ENCODE data around the gene MOCS1.

MOCS1 gene

GRCh38 chr6:39923861-39924260 lies 10.4 kb downstream of the MOCS1 start:
- no peak for DNase-seq

- no peak for DNase-seq
Measured at GRCh38 chr6:39923394-39923793, 10.9 kb downstream of the MOCS1 start.

DNA sequence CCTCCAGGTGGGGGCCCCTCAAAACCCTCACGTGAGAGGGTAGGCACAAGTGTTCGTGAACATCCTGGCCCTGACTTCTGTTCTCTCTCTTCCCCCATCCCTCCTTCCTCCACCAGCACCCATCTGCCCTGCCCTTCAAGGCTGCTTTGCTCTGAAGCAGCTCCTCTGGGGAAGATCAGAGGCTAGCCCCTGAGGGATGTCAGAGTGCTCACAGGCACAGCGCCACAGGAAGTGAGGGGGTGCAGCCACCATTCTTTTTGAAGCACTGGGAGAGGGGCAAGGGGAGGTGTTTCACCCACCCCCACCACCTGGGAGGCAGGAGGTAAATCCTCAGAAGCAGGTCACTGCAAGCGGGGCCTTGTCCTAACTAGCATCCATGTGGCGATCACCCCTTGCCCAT lies 11.4 kb downstream of the MOCS1 start:
- no peak for DNase-seq

GRCh38 chr6:39920157-39920556 lies 14.1 kb downstream of the MOCS1 start:
- no peak for DNase-seq

DNA sequence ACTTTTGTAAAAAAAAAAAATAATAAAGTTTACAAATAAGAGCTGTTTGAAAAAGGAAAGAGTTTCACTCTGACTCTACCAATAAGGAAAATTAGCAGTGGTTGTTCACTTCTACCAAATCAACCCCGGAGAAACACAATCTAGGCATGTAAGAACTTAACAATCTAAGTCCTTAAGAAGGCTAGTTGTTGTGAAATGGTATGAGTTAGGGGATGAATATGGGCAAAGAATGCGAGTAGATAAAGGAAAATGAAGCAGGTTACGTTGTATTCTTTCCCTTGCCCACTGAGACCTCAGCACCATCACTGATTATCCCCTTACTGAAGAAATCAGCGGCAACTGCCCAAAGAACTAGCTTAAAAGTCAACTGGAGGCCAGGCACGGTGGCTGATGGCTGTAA lies 15.4 kb downstream of the MOCS1 start:
- no peak for DNase-seq

DNA sequence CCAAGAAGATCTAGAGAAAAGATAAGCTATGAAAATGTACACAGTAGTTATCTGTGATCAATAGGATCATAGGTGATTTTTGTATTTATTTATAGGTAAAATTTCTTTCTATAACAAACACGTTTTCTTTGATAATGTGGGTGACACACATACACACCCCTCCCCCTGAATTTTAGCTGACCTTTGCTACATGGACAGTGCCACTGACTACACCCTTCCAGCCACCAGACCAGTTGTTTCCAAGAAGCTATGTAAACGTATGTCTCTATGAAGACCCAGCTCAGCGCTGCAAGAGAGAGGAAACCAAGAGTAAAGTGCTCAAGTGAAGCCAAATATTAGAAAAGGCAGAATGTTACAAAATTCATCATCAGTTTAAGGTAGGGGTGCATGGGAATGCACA lies 16.3 kb downstream of the MOCS1 start:
- no peak for DNase-seq

GRCh38 chr6:39917329-39917728 lies 16.9 kb downstream of the MOCS1 start:
- no peak for DNase-seq

DNA sequence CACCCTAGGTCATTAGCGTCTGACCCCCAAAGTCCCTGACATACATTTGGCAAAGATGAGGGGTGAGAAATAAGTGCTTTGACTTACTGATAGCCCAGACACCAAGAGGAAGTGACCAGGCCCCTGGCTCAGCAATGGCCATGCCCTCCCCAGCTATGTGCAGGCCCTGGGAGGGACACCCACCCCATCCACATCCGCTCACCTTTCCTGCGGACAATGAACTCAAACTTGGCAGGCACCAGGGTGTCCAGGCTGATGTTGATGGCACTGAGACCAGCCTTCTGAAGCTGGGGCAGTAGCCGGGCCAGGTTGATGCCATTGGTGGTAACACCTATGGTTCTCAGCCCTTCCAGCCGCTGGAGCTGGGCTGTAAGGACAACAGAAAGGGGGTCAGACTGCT lies 18.4 kb downstream of the MOCS1 start:
- DNase-seq = no peak

DNA sequence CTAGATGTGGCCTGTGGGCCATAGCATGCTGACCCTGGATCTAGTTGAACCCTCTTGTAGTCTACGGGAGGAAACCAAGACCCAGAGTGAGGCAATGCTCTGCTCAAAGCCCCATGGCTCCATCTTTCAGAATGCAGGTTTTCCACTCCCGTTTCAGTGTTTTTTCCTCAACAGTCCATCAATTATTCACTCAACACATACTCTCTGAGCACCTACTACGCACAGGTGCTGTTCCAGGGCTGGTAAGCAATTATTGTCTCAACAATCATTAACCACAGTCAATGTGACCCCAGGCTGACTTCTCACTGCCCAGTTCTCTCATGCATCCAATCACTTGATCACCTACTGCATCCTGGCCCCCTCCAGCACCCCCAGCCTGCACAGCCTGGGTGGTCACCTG lies 20.0 kb downstream of the MOCS1 start:
- DNase-seq = no peak

DNA sequence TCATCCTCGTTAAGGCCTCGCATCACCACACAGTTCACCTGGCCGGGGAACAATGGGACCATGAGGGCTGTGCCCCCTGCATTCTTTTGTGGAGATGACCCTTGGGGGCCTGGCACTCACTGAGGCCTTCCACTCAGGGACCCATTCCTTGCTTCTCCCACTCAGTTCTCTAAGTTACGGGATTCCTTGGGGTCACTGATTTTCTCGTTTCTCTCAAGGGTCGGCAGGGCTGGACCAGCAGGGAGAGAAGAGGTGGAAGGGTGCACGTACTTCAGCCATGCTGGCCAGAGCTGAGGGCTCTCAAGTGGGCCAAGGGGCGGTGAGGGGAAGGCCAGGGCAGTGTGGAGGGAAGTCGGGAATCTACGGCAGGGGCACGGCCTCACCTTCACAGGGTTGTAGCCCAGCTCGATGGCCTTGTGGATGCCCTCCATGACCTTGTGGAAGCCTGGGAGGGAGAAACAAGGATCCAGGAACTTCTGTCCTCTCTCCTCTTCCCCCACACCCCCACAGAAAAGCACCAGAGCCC lies 20.8 kb downstream of the MOCS1 start:
- DNase-seq = no peak

DNA sequence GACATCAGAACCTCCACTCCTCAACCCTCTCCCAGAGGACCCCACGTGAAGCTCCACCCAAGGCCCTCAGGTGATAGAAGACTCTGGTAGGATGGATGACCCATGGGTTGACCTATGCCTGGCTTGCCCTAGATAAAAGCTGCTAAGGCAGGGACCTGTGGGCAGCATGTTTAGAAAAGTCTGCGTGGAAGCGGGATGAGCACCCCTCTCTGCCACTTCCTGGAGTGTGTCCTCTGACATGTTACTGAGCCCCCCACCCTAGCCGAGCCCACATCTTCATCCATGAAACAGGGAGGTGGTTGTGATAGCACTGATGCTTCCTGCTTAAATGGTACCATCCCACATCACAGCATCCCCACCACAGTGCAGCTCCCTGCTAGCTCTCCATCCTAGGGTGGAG lies 21.8 kb downstream of the MOCS1 start:
- no peak for DNase-seq

GRCh38 chr6:39911513-39912125 lies 22.6 kb downstream of the MOCS1 start:
- DNase-seq = no peak

DNA sequence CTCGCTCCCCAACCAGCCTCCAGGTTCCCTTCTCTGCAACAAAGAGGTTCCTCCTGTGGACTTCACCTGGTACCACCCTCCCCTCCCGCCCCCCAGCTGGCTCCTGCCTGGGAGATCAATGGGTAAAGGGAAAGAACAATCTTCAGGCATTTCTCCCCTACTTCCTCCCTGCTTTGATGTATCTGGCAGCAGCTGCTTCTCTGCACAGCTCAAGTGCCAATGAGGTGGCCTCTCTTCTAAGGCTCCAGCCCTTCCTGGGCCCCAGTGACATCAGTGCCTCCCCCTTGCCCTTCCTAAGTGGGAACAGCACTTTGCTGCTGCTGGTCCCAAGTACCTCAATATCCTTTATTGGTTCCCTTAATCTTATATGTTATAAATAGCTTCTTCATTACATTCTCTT lies 23.5 kb downstream of the MOCS1 start:
- no peak for DNase-seq

- DNase-seq = no peak
Measured at GRCh38 chr6:39910164-39910563, 24.1 kb downstream of the MOCS1 start.

DNA sequence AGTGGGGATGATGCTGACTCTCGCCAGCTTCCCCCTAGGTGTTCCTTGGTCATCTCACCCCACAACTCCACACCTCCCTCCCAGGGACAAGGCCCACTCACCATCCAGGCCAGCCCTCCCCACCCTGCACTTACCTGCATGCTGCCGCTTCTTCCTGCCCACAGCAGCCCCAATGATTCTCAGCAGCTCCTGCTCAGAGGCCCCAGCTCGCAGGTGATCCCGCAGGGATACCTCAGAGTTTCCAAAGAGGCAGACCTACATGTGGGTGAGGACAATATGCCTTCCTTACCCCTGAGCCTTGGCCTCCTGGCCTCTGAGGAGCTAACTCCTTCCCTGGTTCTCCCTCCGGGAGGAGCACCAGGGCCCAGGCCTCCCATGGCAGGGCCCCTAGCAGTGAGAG lies 24.6 kb downstream of the MOCS1 start:
- no peak for DNase-seq

DNA sequence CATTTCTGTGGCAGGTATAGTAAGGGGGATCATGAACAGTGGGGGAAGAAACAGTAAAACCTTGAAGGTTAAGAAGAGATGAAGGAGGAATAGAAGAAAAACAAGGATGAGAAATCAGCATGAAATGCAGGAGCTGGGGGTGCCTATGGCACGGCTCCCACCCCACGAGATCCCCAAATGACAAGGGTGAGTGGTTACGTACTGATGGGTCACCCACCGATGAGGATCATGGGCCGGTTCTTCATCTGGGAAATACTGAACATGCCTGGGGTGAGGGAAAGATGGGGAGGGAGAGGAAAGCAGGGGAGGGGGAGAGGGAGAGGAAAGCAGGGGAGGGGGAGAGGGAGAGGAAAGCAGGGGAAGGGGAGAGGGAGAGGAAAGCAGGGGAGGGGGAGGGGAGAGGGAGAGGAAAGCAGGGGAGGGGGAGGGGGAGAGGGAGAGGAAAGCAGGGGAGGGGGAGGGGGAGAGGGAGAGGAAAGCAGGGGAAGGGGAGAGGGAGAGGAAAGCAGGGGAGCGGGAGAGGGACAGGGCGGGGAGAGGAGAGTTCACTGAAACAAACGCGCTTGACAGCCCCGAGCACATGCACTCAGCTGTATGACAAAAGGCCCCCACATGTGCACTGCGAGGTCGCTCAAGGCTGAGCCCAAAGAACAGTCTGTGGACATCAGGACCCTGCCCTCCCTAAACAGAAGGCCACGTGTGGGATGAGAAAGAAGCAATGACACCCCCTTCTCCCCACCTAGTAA lies 25.3 kb downstream of the MOCS1 start:
- no peak for DNase-seq

DNA sequence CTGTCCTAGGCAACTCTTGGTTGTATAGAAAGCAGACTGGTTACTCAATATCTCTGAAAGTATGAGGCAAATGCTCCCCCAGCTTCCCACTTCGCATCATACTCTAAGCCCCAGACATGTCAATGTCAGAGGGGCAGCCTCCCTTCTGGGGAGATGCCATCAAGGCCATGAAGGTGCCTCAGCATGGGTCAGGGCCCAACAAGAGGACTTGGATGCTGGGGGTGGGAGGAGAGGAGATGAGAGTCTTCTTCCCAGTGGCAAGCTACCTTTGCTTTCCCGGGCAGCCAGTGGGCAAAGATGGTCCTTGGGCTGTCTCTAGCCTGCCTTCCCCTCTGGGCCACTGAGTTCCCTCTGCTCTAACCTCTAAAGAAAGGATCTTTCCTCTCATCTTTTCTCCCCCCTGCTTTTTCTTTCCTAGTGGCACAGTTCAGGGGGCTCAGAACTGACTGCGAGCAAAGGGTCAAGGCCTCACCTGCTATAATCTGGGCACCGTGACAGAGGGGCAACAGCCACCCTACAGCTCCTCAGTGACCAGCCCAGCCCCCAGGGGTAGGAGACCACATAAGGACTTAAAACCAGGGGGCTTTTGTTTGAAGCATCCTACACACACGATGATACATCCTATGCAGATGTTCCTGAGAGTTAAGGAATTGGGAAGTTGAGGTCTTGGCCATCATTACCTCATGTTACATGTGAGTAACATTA lies 26.2 kb downstream of the MOCS1 start:
- DNase-seq = no peak

DNA sequence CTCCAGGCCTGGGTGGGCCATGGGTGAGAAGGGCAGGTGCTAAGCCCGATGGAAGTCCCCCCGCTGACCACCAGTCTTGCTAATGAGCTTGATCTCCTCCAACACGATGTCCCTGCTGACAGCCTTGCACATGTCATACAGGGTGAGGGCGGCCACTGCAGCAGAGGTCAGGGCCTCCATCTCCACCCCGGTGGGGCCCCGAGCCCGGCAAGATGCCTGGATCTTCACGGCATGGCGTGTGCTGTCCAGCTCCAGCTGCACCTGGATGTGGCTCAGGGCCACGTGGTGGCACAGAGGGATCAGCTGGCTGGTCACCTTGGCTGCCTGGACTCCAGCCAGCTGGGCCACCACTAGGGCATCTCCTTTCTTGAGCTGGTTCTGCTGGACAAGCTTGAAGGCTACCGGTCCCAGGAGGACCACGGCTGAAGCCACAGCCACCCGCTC lies 27.9 kb downstream of the MOCS1 start:
- DNase-seq = no peak

- no peak for DNase-seq
Measured at GRCh38 chr6:39905640-39905975, 28.7 kb downstream of the MOCS1 start.

DNA sequence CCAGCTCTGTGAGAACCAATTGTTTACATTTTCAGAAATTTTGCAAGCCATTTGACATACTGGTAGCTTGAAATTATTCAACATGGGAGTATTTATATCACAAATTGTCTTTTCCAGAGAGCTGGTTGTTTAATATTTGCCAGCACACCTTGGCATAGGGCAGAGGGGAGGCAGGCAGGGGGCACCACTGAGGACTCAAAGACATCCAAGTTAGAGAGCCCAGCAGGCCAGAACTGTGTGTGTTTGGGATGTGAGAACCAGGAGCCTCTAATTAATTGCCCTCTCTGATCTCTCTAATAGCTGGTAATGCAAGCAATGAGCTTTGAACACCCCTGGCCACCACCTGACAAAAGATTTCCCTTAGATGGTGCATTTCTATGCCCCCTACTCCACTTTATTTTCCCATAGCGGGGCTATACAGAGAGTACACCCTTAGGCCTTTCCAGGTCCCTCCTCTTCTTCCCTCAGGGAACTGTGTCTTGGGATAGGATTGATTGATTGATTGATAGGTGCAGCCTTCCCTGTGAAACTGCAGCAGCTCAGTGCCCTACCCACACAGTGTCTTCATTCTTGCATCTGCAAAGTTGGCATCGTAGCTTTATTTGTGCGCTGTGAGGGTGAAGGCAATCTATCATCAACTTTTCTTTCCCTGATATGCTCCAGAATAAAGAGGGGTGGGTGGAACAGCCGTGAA lies 29.2 kb downstream of the MOCS1 start:
- DNase-seq = no peak

GRCh38 chr6:39903656-39904055 lies 30.6 kb downstream of the MOCS1 start:
- no peak for DNase-seq

DNA sequence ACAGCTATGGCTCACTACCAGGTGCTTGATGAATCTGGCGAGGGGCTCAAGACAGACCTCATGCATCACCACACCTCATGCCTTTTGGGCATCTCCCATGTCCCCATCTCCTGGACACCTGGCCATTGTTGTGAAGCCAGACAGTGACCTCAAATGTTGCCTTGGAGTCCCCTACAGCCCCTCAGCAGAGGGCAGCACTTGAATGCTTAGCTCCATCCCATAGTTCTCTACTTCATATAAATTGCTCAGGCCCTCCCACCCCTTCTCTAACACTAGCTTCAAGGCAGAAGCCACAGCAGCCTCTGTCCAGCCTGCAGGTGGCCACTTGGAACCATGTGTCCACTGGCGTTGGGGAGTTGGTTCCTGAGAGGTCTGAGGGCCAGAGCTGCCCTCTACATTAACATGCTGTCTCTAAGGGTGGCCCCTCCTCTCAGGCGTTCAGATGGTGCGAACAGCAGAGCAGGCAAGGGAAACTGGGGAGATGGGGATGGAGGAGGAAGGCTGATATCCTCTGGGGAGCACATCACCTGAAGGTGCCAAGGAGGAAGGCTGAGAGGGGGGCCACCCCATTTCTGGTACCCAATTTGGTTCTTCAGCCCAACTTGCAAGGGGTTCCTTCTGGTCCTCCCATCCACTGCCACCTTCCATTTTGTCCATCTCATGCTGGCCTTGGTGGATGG lies 31.3 kb downstream of the MOCS1 start:
- no peak for DNase-seq

- DNase-seq = no peak
Measured at GRCh38 chr6:39902136-39902535, 32.1 kb downstream of the MOCS1 start.
